GM18508 (cell line): ENCODE data around the gene KCNJ12.

Experiments
- ATAC-seq: cut with Tn5 transposase; IDR thresholded peaks from one replicate; pipeline ENCODE4 v1.9.1; 2021; ENCODE audit warnings: moderate number of reproducible peaks; ENCODE audit not compliant: insufficient read depth, unreplicated experiment

Gene KCNJ12

GRCh38 chr17:21463779-21464407, 87.7 kb downstream of the KCNJ12 start:
- ATAC-seq, result no peak

- ATAC-seq, result no peak
Observed at GRCh38 chr17:21464611-21465021, 88.5 kb downstream of the KCNJ12 start.

GRCh38 chr17:21466550-21466949, 90.4 kb downstream of the KCNJ12 start:
- ATAC-seq, result no peak

GRCh38 chr17:21467196-21467595, 91.0 kb downstream of the KCNJ12 start:
- no peak for ATAC-seq

- no peak for ATAC-seq
Observed at GRCh38 chr17:21467739-21468490, 91.8 kb downstream of the KCNJ12 start.
